Stimulated activated CD8-positive, alpha-beta memory T cell treated with anti-CD3 and anti-CD28 coated beads, Interleukin-15, amount 100 ng/mL, for 24 hours (primary cell): ENCODE results near the gene GTF2A1L.

Source experiments
- DNase-seq: peaks from one replicate; pipeline ENCODE4 v3.0.0-alpha.2; 2020; ENCODE audit warnings: low read depth

Gene GTF2A1L

GRCh38 chr2:48707466-48707865, 89.8 kb downstream of the GTF2A1L start:
- no peak for DNase-seq

GRCh38 chr2:48709096-48710034, 91.7 kb downstream of the GTF2A1L start:
- no peak for DNase-seq

- DNase-seq, result no peak
Observed at GRCh38 chr2:48711343-48711742, 93.7 kb downstream of the GTF2A1L start.

- DNase-seq, result no peak
Observed at GRCh38 chr2:48712151-48712550, 94.5 kb downstream of the GTF2A1L start.

- no peak for DNase-seq
Observed at GRCh38 chr2:48713647-48714046, 96.0 kb downstream of the GTF2A1L start.

GRCh38 chr2:48714245-48714644, 96.6 kb downstream of the GTF2A1L start:
- DNase-seq, result no peak

GRCh38 chr2:48715042-48715899, 97.6 kb downstream of the GTF2A1L start:
- no peak for DNase-seq

GRCh38 chr2:48715956-48716355, 98.3 kb downstream of the GTF2A1L start:
- DNase-seq, result no peak

- DNase-seq, result no peak
Observed at GRCh38 chr2:48717846-48718245, 100.2 kb downstream of the GTF2A1L start.

GRCh38 chr2:48719480-48720177, 102.0 kb downstream of the GTF2A1L start:
- DNase-seq, result no peak

- DNase-seq, result no peak
Observed at GRCh38 chr2:48721158-48721557, 103.5 kb downstream of the GTF2A1L start.

GRCh38 chr2:48722391-48722790, 104.7 kb downstream of the GTF2A1L start:
- DNase-seq, result no peak

- DNase-seq, result no peak
Observed at GRCh38 chr2:48723129-48723528, 105.5 kb downstream of the GTF2A1L start.

GRCh38 chr2:48724278-48724677, 106.6 kb downstream of the GTF2A1L start:
- no peak for DNase-seq

- no peak for DNase-seq
Observed at GRCh38 chr2:48725696-48726494, 108.2 kb downstream of the GTF2A1L start.

GRCh38 chr2:48727560-48727959, 109.9 kb downstream of the GTF2A1L start:
- DNase-seq, result no peak

- DNase-seq, result no peak
Observed at GRCh38 chr2:48728295-48728694, 110.6 kb downstream of the GTF2A1L start.

GRCh38 chr2:48728840-48729239, 111.2 kb downstream of the GTF2A1L start:
- no peak for DNase-seq
